Ovary (tissue), 9 donors: ENCODE results near the gene MCFD2. TPM values are rescaled to one million over a fixed set of nuclear protein-coding genes. Genes with fewer than 3 reads are reported as not detected.

Experiments used
- DNase-seq, 5 donors: peaks; one replicate each; pipeline ENCODE4 v3.0.0-alpha.2; 2019 to 2020
- H3K27ac ChIP-seq, 2 donors: fragments of 200-600 bp; one replicate each; pipeline versions ENCODE4 v1.5.1 to v1.8.0; 2019 to 2022
- H3K27me3 ChIP-seq: fragments of 200-600 bp; one replicate; pipeline ENCODE4 v1.8.0; 2022
- H3K36me3 ChIP-seq: fragments of 200-600 bp; sonication (generic); one replicate; pipeline ENCODE4 v1.5.1; 2019
- H3K4me1 ChIP-seq: one replicate; pipeline ENCODE4 v1.8.1; 2013; ENCODE audit warnings: mild to moderate bottlenecking, moderate library complexity; ENCODE audit not compliant: insufficient read depth
- H3K4me3 ChIP-seq: fragments of 200-600 bp; sonication (generic); one replicate; pipeline ENCODE4 v1.5.1; 2017
- H3K9me3 ChIP-seq, 2 donors: fragments of 200-600 bp in 1 of 2; sonication (generic) in 1 of 2; one replicate each; pipeline versions ENCODE4 v1.5.1 to v1.8.1; 2013 to 2019; ENCODE audit warnings: mild to moderate bottlenecking in 1 of 2, moderate library complexity in 1 of 2
- CTCF ChIP-seq, 3 donors: fragments of 450-650 bp in 2 of 3; fragments of 200-600 bp in 1 of 3; IDR thresholded peaks; one replicate each; pipeline versions ENCODE4 v1.5.1 to v1.8.0; 2016 to 2022; ENCODE audit warnings: antibody characterized with exemption in 3 of 3, mild to moderate bottlenecking in 1 of 3
- EP300 ChIP-seq: sonication (generic); formaldehyde crosslinking; IDR thresholded peaks from one replicate; pipeline ENCODE4 v1.6.1; 2017; ENCODE audit warnings: antibody characterized with exemption
- POLR2A ChIP-seq: fragments of 450-650 bp; IDR thresholded peaks from one replicate; pipeline ENCODE4 v1.6.1; 2017; ENCODE audit warnings: antibody characterized with exemption, mild to moderate bottlenecking, moderate library complexity
- WGBS, 3 donors: extraction: QIAGEN DNeasy Blood & Tissue Kit in 1 of 3; methylation state at CpG; one replicate each; pipeline versions ENCODE4 v1.1.5 to v1.1.7; 2013 to 2017; 5-methylcytosine and 5-hydroxymethylcytosine counted together
- intact Hi-C, 4 donors: fragments of 100-400 bp; cut with DNase I; formaldehyde crosslinking; loops; one replicate each; pipeline versions ENCODE4 v1.11.0 to v1.15.1; 2022 to 2023
- polyA plus RNA-seq, 2 donors: library from polyadenylated mRNA; stranded (reverse); fragments of 200-250 nt in 1 of 2; fragments of 350-450 nt in 1 of 2; fragmentation: Illumina TruSeq in 1 of 2; extraction: RNeasy Lipid Tissue Mini Kit (QIAGEN cat#74804) in 1 of 2; gene quantifications; one replicate each; pipeline ENCODE4 v1.2.3, GENCODE V29; 2013 to 2014
- total RNA-seq, 7 donors: library from RNA; depleted of rRNA in 2 of 7; stranded (reverse); fragments of >200 nt in 2 of 7; fragmentation: NEBNext Ultra II Directional in 3 of 7; extraction: Animal tissue kit (Norgen Biotek cat#: 25700) in 3 of 7; gene quantifications; one replicate each; pipeline versions ENCODE4 v1.1.0 to v1.2.4, GENCODE V29; 2016 to 2023
- donor health status: DM: no; HTN: no; CAD: no; lungs with moderate emphysema.
- donor health status: DM: no; HTN: no; CAD: no.
- donor health status: Bipolar disorder and iron deficiency.
- donor health status: DM: yes; HTN: yes; CAD: no.
- donor health status: DM: no; HTN: no; CAD: no.
- donor health status: DM: yes; HTN: yes; CAD: no.

The MCFD2 gene
- total and polyA plus RNA-seq, 9 donors = 62.8 to 176 (median 134) TPM

GRCh38 chr2:46950314-46950713 is 34.7 kb upstream of the MCFD2 start:
- no peak for DNase-seq
- no peak overlapping the region for H3K27ac ChIP-seq
- no peak overlapping the region for H3K4me3 ChIP-seq
- intact Hi-C loops = no loop called here
- peaks cover 10% of the 10 kb centered on the region for H3K4me1 ChIP-seq
- no peaks in the 10 kb centered on the region for H3K9me3 ChIP-seq
- 75 to 89% (median 86%) methylated on average over 8 of the region's 8 CpGs for WGBS, 3 donors
- no peaks in the 10 kb centered on the region for H3K27me3 ChIP-seq
- no peak for TF ChIP-seq CTCF (IDR thresholded peaks at IDR 0.05)
- no peak for TF ChIP-seq POLR2A
- no peak for TF ChIP-seq EP300
- no peaks in the 10 kb centered on the region for H3K36me3 ChIP-seq

GRCh38 chr2:46947841-46948240 is 32.2 kb upstream of the MCFD2 start:
- no peak for TF ChIP-seq POLR2A
- no peak for TF ChIP-seq CTCF (IDR thresholded peaks at IDR 0.05)
- TF ChIP-seq EP300 = no peak
- no peaks in the 10 kb centered on the region for H3K27me3 ChIP-seq
- intact Hi-C loops = no loop called here
- no peaks in the 10 kb centered on the region for H3K36me3 ChIP-seq
- no peaks in the 10 kb centered on the region for H3K9me3 ChIP-seq
- no peak overlapping the region for H3K4me3 ChIP-seq
- no peak overlapping the region for H3K27ac ChIP-seq
- H3K4me1 ChIP-seq = peaks cover 2% of the 10 kb centered on the region
- no peak for DNase-seq
- 85 to 88% (median 88%) methylated on average over 11 of the region's 11 CpGs for WGBS, 3 donors

- Histone ChIP-seq H3K27me3 (no peaks in the 10 kb centered on the region), H3K9me3 (no peaks in the 10 kb centered on the region), H3K36me3 (no peaks in the 10 kb centered on the region), H3K4me1 (peaks cover 2% of the 10 kb centered on the region), H3K4me3 (no peak overlapping the region), H3K27ac (no peak overlapping the region)
- DNase-seq = no peak
- intact Hi-C loops = no loop called here
- TF ChIP-seq POLR2A (no peak), CTCF (IDR thresholded peaks at IDR 0.05) (no peak), EP300 (no peak)
- 94 to 96% (median 95%) methylated on average over 7 of the region's 7 CpGs for WGBS, 3 donors
Measured at GRCh38 chr2:46945671-46946070, 30.1 kb upstream of the MCFD2 start.

GRCh38 chr2:46943881-46944798 is 28.5 kb upstream of the MCFD2 start:
- DNase-seq = no peak
- WGBS, 3 donors = 83 to 87% (median 86%) methylated on average over 9 of the region's 9 CpGs
- H3K9me3 ChIP-seq = no peaks in the 10 kb centered on the region
- TF ChIP-seq POLR2A = no peak
- no peak for TF ChIP-seq EP300
- TF ChIP-seq CTCF (IDR thresholded peaks at IDR 0.05) = no peak
- H3K4me1 ChIP-seq = peaks cover 2% of the 10 kb centered on the region
- H3K27me3 ChIP-seq = no peaks in the 10 kb centered on the region
- intact Hi-C loops = no loop called here
- H3K27ac ChIP-seq = no peak overlapping the region
- no peak overlapping the region for H3K4me3 ChIP-seq
- no peaks in the 10 kb centered on the region for H3K36me3 ChIP-seq
